ENCODE measurements around the gene RAB40AL. TPM values are rescaled to one million over a fixed set of nuclear protein-coding genes. Genes with fewer than 3 reads are reported as not detected.
"Not testable (repeated sequence)": the region's sequence is repeated elsewhere in the genome, so short reads cannot be mapped to it uniquely, and the experiment has no call there.

Gene RAB40AL, protein sequence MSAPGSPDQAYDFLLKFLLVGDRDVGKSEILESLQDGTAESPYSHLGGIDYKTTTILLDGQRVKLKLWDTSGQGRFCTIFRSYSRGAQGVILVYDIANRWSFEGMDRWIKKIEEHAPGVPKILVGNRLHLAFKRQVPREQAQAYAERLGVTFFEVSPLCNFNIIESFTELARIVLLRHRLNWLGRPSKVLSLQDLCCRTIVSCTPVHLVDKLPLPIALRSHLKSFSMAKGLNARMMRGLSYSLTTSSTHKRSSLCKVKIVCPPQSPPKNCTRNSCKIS
- under 1 TPM; 0.33 to 0.55 TPM for total RNA-seq

DNA sequence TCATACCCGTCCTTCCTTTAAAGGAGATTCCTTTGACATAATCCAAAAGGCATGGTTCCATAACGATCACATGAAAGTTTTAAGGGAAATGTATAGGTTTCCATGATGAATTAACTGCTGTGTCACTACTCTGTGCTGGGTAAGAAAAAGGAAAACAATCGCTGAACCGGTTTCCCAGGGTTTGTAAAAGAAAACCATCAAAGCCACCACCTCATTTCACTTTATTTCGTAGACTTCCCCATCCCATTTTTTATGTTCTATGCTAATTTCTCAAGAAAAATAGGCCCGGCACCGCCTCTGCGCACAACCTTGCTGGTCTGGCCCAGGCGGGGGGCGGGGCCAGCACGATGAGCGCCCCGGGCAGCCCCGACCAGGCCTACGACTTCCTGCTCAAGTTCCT lies at the start of gene RAB40AL:
TSS of gene RAB40AL (plus strand) at position 301 of the 400 bp plus-strand sequence. CDS start at position 348, 47 bp downstream.
- H3K36me3 Mint-ChIP-seq; H3K9me3 Mint-ChIP-seq (ENCODE audit: low read depth); H3K27ac Mint-ChIP-seq; H3K27me3 Mint-ChIP-seq; H3K4me3 Mint-ChIP-seq; H3K4me1 Mint-ChIP-seq; ATAC-seq; DNase-seq; CTCF ChIA-PET: not testable (repeated sequence)

DNA sequence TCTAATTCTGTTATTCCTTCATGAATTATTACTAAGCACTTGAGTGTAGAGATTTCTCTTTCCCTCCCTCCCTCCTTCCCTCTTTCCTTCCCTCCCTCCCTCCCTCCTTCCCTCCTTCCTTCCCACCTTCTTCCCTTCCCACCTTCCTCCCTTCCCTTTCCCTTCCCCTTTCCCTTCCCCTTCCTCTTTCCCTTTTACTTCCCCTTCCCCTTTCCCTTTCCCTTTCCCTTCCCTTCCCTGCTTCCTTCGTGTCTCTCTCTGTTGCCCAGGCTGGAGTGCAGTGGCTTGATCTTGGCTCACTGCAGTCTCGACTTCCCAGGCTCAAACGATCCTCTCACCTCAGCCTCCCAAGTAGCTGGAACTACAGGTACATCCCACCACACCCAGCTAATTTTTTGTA lies 49.4 kb upstream of the RAB40AL start:
- DNase-seq (no peak), ATAC-seq (no peak)
- Mint-ChIP-seq H3K27ac (no peak overlapping the region), H3K4me1 (no peaks in the 10 kb centered on the region), H3K4me3 (no peak overlapping the region), H3K9me3 (ENCODE audit: low read depth) (no peaks in the 10 kb centered on the region), H3K27me3 (no peaks in the 10 kb centered on the region), H3K36me3 (no peaks in the 10 kb centered on the region)
- CTCF ChIA-PET = interaction anchor here (1.7 kb wide), 1 partner anchor 12 kb away, joined by 4 read pairs; no protein-coding TSS in a partner anchor

DNA sequence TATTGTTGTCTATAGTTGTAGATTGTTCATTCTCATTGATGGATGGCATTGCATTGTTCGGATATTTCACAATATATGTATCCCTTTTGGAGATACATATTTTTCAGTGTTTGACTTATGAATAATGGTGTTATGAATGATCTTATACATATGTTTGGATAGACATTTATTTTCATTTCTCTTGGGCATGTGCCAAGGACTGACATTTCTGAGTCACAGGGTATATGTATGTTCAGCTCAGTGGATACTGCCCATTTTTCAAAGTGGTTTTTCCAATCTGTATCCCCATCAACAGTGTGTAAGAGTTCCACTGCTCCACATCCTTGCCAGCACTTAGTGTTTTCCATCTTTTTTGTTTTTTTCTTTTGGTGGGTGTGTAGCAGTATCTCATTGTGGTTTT lies 45.0 kb upstream of the RAB40AL start:
- Mint-ChIP-seq H3K4me3 (no peak overlapping the region), H3K36me3 (no peaks in the 10 kb centered on the region), H3K4me1 (no peaks in the 10 kb centered on the region), H3K9me3 (ENCODE audit: low read depth) (no peaks in the 10 kb centered on the region), H3K27ac (no peak overlapping the region), H3K27me3 (no peaks in the 10 kb centered on the region)
- CTCF ChIA-PET = no interaction called here
- no peak for ATAC-seq
- no peak for DNase-seq

DNA sequence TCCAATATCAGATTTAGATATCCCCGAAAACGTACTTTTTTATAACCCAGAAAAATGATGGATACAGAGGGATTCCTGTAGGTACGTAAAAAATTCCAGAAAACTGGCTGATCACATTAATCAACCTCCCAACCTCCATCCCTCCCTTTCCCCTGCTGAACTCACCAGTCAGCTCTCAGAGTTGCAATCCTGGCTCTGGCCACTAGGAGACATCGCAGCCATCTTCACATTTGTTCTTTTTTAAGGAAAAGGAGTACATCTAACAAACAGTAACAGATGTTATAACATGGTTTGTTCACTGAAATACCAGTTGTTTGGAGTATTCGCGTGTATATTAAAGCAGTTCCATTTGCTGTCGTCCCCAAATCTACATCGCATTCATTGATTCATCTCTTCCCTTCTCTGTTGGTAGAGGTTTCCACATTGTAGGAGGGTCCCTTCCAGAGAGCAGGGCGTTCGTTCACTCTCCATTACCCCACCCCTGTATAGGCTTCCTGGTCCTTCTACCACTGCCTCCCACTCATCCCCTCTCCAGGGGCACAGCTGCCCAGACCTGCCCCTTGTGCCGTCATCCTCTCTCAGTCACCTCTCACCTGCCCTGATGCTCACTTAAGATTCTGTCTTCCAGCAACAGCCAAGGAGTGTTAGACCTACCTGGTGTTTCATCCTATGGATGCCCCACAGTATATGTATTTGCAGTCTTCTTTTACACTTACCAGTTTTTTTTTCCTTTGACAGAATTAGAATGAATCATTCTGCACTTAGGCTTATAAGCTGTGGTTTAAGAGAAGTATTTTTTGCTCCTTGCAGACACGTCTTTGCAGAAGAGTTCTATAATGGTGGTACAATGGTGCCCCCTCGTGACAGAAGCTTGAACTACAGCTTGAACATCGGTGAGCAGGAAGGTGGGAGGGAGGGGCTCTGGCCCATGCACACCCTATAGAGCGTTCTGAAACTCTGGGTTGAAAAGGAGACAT lies 36.8 kb upstream of the RAB40AL start:
- DNase-seq (peak; percentile 76), ATAC-seq (peak; percentile 82)
- Mint-ChIP-seq H3K27ac (no peak overlapping the region), H3K36me3 (peaks cover 3% of the 10 kb centered on the region), H3K4me1 (peaks cover 8% of the 10 kb centered on the region), H3K9me3 (ENCODE audit: low read depth) (no peaks in the 10 kb centered on the region), H3K4me3 (no peak overlapping the region), H3K27me3 (no peaks in the 10 kb centered on the region)
- CTCF ChIA-PET = interaction anchor here (0.6 to 1.6 kb wide), 10 partner anchors 9 to 1850 kb away, joined by 3 to 8 read pairs (median 4); no protein-coding TSS in a partner anchor

DNA sequence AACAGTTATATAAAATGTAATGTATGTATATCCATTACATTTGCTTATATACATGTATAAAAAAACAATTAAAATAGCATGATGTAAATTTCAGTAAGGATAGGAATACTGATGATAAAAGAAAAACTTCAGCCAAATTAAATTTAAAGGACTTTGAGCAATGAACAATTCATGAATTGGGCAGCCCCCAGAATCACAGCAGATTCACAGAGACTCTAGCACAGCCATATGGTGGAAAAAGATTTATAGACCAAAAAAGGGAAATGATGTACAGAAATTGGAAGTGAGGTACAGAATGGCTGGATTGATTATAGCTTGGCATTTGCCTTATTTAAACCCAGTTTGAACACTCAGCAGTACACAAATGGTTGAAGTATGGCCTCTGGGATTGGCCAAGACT lies 34.7 kb upstream of the RAB40AL start:
- no peak for ATAC-seq
- Mint-ChIP-seq H3K27me3 (no peaks in the 10 kb centered on the region), H3K36me3 (peaks cover 5% of the 10 kb centered on the region), H3K27ac (no peak overlapping the region), H3K4me1 (peaks cover 8% of the 10 kb centered on the region), H3K4me3 (no peak overlapping the region), H3K9me3 (ENCODE audit: low read depth) (no peaks in the 10 kb centered on the region)
- CTCF ChIA-PET = interaction anchor here (0.9 kb wide), 1 partner anchor 9 kb away, joined by 3 read pairs; no protein-coding TSS in a partner anchor
- DNase-seq = no peak

DNA sequence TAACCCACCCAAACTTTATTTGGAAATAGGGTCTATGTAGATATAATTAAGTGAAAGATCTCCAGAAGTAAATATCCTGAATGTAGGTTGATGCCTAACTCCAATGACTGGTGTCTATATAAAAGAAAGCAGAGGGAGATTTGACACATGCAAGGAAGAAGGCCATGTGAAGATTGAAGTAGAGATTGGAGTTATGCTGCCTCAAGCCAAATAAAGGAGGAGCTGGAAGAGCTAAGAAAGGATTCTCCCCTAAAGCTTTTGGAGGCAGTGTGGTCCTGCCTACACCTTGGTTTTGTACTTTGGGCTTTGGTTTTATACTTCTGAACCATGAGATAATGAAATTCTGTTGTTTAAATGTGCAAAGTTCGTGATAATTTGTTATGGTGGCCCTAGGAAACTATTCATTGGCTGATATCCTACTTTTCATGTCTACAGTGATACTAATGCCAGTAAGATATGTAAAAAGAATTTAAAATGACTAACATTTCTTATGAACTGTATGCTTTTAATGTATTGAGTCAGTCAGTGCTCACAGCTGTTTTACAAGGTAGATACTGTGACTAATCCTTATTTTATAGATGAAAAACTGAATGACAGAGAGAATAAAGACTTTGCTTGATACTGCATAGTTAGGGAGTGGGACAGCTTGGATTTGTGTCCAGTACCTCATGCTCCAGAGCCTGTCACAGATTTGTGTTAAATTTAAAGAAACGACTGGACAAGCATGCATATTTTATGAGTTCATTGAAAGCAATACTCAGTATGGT lies 5.9 kb upstream of the RAB40AL start:
- no peak overlapping the region for H3K4me3 Mint-ChIP-seq
- no peaks in the 10 kb centered on the region for H3K27me3 Mint-ChIP-seq
- DNase-seq (no peak), ATAC-seq (no peak)
- CTCF ChIA-PET = no interaction called here
- no peak overlapping the region for H3K27ac Mint-ChIP-seq
- H3K36me3 Mint-ChIP-seq = no peaks in the 10 kb centered on the region
- no peaks in the 10 kb centered on the region for H3K9me3 Mint-ChIP-seq (ENCODE audit: low read depth)
- no peaks in the 10 kb centered on the region for H3K4me1 Mint-ChIP-seq

DNA sequence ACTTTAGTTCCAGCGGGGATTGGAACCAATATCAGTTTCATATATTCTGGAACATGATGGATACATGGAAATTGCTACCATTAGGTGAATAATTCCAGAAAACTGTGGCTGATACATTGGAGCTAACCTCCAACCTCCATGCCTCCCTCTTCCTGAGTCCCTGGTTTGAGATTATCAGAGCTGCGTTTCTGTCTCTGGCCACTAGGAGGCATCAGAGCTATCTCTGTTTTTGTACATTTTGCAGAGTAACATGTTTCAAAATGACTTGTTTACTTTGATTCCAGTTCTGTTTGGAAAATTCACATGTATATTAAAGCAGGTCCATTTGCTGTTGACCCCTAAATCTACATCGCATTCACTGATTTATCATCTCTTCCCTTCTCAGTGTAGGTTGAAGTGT lies 2.4 kb upstream of the RAB40AL start:
- no peaks in the 10 kb centered on the region for H3K4me1 Mint-ChIP-seq
- DNase-seq (peak; percentile 41), ATAC-seq (no peak)
- H3K27me3 Mint-ChIP-seq = no peaks in the 10 kb centered on the region
- CTCF ChIA-PET = interaction anchor here (0.7 to 1.5 kb wide), 4 partner anchors 8 to 242 kb away, joined by 3 to 10 read pairs (median 3); no protein-coding TSS in a partner anchor
- H3K27ac Mint-ChIP-seq = no peak overlapping the region
- H3K9me3 Mint-ChIP-seq (ENCODE audit: low read depth) = no peaks in the 10 kb centered on the region
- H3K4me3 Mint-ChIP-seq = no peak overlapping the region
- no peaks in the 10 kb centered on the region for H3K36me3 Mint-ChIP-seq

DNA sequence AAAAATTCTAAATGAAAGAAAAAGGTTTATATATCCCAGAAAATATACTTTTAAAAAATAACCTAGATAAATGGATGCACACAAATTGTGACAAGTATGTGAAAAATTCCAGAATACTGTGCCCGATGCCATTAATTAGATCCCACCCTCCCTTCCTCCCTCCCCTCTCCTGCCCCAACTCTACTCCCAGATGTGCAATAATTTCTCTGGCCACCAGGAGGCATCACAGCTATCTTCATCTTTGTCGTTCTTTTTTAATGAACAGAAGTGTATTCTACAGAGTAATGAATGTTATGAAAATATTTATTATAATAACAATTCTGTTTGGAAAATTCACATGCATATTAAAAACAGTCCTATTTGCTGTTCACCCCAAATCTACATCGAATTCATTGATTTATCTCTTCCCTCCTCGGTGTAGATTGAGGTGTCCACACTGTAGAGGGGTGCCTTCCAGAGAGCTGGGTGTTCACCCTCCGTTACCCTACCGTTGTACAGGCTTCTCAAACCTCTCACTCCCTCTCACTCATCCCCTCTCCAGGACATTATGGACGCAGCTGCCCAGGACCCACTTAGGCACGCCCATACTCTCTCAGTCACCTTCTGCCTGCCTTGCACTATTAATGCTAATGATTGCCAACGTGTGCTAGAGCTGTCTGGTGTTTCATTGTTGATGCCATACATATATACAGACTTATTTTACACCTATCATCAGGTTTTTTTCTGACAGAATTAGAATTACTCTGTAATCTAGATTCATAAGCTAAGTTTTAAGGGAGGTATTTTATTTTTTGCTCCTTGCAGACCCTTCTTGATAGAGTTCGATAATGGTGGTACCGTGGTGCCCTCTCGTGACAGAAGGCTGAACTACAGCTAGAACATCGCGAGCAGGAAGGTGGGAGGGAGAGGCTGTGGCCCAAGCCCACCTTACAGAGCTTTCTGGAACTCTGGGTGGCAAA lies 14.1 kb downstream of the RAB40AL start:
- no peaks in the 10 kb centered on the region for H3K9me3 Mint-ChIP-seq (ENCODE audit: low read depth)
- H3K27ac Mint-ChIP-seq = no peak overlapping the region
- no peaks in the 10 kb centered on the region for H3K27me3 Mint-ChIP-seq
- CTCF ChIA-PET = interaction anchor here (0.7 to 2.0 kb wide), 14 partner anchors 12 to 882 kb away, joined by 3 to 10 read pairs (median 4); no protein-coding TSS in a partner anchor
- H3K4me1 Mint-ChIP-seq = peaks cover 3% of the 10 kb centered on the region
- ATAC-seq (peak; percentile 70), DNase-seq (peak; percentile 49)
- H3K4me3 Mint-ChIP-seq = no peak overlapping the region
- no peaks in the 10 kb centered on the region for H3K36me3 Mint-ChIP-seq

DNA sequence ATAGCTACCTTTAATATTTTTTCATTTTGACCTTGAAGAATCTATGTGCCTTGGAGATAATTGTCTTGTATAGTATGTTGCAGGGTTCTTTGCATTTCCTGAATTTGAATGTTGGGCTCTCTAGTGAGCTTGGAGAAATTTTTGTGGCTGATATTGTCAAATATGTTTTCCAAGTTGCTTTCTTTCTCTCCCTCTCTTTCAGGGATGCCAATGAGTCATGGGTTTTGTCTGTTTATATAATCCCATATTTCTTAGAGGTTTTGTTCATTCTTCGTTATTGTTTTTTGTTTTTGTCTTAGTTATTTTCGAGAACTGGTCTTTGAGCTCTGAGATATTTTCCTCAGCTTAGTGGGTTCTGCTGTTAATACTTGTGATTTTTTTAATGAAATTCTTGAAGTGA lies 20.7 kb downstream of the RAB40AL start:
- CTCF ChIA-PET = no interaction called here
- no peaks in the 10 kb centered on the region for H3K36me3 Mint-ChIP-seq
- ATAC-seq = no peak

DNA sequence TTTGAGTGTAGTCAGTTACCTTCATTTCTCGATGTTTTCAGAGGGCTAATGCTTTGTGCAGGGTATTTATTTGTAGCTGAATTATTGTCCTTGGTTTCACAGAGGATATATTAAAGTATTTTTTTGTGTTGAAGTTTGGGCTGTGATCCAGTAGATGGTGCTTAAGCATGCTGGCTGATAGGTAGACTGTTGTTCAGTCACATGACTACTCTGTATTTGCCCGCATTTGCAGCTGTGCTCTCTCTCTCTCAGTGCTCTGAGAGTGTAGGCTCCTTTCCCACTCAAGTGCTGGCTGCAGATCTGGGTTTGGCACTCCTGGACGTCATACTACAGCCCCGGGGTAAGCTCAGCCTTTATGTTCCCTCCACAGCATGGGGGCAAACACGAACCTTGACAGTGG lies 21.7 kb downstream of the RAB40AL start:
- no peaks in the 10 kb centered on the region for H3K4me1 Mint-ChIP-seq
- no peak for ATAC-seq
- CTCF ChIA-PET = no interaction called here
- H3K4me3 Mint-ChIP-seq = no peak overlapping the region
- no peaks in the 10 kb centered on the region for H3K27me3 Mint-ChIP-seq
- no peaks in the 10 kb centered on the region for H3K9me3 Mint-ChIP-seq (ENCODE audit: low read depth)
- H3K27ac Mint-ChIP-seq = no peak overlapping the region
- DNase-seq = no peak
- no peaks in the 10 kb centered on the region for H3K36me3 Mint-ChIP-seq

More for the DNA sequence above, 20.7 kb downstream of the RAB40AL start:
- no peaks in the 10 kb centered on the region for H3K4me1 Mint-ChIP-seq
- DNase-seq = no peak
- no peak overlapping the region for H3K4me3 Mint-ChIP-seq
- H3K27ac Mint-ChIP-seq = no peak overlapping the region
- no peaks in the 10 kb centered on the region for H3K27me3 Mint-ChIP-seq
- no peaks in the 10 kb centered on the region for H3K9me3 Mint-ChIP-seq (ENCODE audit: low read depth)

DNA sequence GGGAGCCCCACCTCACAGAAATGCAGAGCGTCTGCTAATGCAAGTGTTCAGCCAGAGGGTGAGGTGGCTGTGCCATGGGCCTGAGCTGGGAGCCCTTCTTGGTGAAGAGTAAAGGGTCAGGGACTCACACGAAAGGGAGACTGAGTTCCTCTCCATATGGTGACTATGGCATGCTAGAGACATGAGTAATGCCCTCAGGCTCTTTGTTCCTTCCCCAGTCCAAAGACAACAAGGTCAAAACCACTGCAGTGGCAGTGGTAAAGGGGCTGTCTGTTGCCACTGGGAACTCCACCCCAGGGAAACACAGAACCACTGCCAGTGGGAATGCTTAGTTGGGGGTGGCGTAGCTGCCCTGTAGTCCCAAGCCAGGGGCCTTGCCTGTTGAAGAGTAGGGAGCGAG lies 22.4 kb downstream of the RAB40AL start:
- Mint-ChIP-seq H3K4me3 (no peak overlapping the region), H3K27me3 (no peaks in the 10 kb centered on the region), H3K27ac (no peak overlapping the region), H3K9me3 (ENCODE audit: low read depth) (no peaks in the 10 kb centered on the region), H3K4me1 (no peaks in the 10 kb centered on the region), H3K36me3 (no peaks in the 10 kb centered on the region)
- DNase-seq (no peak), ATAC-seq (no peak)
- CTCF ChIA-PET = no interaction called here

DNA sequence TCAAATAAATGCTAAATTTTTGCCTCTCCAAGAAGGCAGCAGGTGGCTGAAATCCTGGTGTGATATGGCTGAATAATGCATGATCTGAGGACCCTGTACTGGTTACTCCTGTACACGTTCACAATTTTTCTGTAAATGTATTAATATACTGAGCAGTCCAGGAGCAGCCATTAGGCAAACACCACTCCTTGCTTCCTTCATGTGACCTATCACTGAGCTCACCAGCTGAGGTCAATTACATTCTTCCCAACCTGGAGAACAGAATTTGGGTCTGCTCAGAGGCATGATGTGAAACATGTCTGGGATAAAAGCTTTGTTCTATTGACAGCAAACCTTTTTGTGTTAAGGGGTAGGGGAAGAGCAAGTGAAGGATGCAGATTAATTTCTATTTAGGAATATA lies 26.9 kb downstream of the RAB40AL start:
- CTCF ChIA-PET = interaction anchor here (1.4 kb wide), 1 partner anchor 13 kb away, joined by 5 read pairs; no protein-coding TSS in a partner anchor
- Mint-ChIP-seq H3K4me3 (no peak overlapping the region), H3K36me3 (no peaks in the 10 kb centered on the region), H3K9me3 (ENCODE audit: low read depth) (no peaks in the 10 kb centered on the region), H3K27me3 (no peaks in the 10 kb centered on the region), H3K4me1 (no peaks in the 10 kb centered on the region), H3K27ac (no peak overlapping the region)
- no peak for DNase-seq
- ATAC-seq = no peak

Measured in activated CD8-positive, alpha-beta memory T cell treated with anti-CD3 and anti-CD28 coated beads, Interleukin-2, amount 10 ng/mL, durations not matched to agents 7 days and 5 days (primary cell).